ENCODE measurements around the gene NASP. TPM values are rescaled to one million over a fixed set of nuclear protein-coding genes. Genes with fewer than 3 reads are reported as not detected.

Gene NASP
- total and polyA plus RNA-seq, 2 of the 13 experiments (the other 11 are each of a cell fraction or from before 2014, with no cell fraction given), result 132 to 256 TPM

DNA sequence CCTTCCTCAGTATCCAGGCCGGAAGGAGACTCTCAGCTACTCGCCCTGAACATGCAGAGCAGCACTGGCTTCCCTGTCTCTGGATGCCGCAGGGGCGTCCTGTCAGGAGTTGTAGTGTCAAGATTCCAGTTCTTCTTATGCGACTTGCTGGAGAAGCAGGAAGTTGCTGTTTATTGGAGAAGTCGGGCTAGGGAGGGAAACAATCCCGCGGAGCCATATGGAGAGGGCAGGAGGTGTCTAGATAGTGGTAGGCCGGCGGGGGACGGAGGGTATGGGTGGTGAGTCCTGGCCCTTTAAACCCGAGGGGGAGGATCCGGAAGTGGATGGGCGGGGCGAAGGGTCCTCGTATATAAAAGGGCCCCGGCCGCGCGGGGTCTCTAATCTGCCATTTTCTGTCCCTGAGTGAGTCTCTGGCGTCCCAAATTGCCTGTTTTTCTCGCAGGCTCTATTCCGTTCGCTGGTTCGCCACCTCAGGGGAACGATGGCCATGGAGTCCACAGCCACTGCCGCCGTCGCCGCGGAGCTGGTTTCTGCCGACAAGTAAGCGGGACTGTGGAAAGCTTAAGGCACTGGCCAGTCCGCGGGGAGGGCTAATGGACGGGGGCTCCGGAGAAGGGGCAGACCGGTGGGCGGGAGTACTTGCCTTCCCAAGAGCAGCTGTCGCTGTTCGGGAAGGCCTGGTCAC lies at the start of gene NASP (continued):
- TF ChIP-seq MAFF (IDR thresholded peaks at IDR 0.05; ENCODE audit: low read depth, low read length) (no peak), CCAR2 (optimal IDR thresholded peaks at IDR 0.05; ENCODE audit: low read depth, low read length) (no peak), ZNF512B (CRISPR knock-in tag; IDR thresholded peaks at IDR 0.05; ENCODE audit: borderline replicate concordance) (no peak)
- TF ChIP-seq, protein P1, sequence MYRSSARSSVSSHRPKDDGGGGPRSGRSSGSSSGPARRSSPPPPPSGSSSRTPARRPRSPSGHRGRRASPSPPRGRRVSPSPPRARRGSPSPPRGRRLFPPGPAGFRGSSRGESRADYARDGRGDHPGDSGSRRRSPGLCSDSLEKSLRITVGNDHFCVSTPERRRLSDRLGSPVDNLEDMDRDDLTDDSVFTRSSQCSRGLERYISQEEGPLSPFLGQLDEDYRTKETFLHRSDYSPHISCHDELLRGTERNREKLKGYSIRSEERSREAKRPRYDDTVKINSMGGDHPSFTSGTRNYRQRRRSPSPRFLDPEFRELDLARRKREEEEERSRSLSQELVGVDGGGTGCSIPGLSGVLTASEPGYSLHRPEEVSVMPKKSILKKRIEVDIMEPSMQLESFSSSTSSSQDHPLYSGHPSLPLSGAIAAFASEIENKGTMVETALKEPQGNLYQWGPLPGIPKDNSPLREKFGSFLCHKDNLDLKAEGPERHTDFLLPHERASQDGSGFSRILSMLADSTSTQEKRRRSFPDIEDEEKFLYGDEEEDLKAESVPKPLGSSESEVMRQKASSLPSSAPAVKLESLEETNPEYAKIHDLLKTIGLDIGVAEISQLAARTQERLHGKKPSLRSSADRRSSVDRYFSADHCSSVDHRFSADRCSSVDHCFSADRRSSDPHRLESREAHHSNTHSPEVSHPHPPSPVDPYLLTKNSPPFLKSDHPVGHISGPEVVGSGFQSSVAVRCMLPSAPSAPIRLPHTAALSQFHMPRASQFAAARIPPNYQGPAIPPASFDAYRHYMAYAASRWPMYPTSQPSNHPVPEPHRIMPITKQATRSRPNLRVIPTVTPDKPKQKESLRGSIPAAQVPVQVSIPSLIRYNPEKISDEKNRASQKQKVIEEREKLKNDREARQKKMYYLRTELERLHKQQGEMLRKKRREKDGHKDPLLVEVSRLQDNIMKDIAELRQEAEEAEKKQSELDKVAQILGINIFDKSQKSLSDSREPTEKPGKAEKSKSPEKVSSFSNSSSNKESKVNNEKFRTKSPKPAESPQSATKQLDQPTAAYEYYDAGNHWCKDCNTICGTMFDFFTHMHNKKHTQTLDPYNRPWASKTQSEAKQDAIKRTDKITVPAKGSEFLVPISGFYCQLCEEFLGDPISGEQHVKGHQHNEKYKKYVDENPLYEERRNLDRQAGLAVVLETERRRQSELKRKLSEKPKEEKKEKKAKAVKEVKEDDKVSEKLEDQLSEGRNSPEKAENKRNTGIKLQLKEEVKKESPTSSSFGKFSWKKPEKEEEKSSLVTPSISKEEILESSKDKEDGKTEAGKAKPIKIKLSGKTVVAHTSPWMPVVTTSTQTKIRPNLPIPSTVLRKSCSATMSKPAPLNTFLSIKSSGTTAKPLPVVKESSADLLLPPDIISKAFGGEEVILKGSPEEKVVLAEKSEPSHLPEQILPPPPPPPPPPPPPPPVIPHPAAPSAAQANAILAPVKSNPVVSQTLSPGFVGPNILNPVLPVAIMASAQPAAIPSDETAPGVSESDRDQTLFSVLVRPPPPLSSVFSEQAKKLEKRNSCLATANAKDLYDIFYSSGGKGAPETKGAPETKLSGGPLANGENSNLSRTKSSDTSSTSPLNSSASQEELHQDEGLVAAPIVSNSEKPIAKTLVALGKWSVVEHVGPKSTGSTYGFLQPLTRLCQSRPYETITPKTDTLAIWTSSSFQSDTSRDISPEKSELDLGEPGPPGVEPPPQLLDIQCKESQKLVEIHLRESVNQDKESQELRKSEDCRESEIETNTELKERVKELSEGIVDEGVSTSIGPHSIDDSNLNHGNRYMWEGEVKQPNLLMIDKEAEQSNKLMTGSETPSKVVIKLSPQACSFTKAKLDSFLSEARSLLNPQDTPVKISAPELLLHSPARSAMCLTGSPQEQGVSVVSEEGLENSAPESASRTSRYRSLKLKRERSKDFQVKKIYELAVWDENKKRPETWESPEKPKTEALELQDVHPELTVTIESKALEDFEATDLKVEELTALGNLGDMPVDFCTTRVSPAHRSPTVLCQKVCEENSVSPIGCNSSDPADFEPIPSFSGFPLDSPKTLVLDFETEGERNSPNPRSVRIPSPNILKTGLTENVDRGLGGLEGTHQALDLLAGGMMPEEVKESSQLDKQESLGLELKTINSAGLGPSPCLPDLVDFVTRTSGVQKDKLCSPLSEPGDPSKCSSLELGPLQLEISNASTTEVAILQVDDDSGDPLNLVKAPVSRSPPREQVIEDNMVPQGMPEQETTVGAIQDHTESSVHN (CRISPR knock-in tag; IDR thresholded peaks at IDR 0.05), result no peak
- TF ChIP-seq, protein P2, sequence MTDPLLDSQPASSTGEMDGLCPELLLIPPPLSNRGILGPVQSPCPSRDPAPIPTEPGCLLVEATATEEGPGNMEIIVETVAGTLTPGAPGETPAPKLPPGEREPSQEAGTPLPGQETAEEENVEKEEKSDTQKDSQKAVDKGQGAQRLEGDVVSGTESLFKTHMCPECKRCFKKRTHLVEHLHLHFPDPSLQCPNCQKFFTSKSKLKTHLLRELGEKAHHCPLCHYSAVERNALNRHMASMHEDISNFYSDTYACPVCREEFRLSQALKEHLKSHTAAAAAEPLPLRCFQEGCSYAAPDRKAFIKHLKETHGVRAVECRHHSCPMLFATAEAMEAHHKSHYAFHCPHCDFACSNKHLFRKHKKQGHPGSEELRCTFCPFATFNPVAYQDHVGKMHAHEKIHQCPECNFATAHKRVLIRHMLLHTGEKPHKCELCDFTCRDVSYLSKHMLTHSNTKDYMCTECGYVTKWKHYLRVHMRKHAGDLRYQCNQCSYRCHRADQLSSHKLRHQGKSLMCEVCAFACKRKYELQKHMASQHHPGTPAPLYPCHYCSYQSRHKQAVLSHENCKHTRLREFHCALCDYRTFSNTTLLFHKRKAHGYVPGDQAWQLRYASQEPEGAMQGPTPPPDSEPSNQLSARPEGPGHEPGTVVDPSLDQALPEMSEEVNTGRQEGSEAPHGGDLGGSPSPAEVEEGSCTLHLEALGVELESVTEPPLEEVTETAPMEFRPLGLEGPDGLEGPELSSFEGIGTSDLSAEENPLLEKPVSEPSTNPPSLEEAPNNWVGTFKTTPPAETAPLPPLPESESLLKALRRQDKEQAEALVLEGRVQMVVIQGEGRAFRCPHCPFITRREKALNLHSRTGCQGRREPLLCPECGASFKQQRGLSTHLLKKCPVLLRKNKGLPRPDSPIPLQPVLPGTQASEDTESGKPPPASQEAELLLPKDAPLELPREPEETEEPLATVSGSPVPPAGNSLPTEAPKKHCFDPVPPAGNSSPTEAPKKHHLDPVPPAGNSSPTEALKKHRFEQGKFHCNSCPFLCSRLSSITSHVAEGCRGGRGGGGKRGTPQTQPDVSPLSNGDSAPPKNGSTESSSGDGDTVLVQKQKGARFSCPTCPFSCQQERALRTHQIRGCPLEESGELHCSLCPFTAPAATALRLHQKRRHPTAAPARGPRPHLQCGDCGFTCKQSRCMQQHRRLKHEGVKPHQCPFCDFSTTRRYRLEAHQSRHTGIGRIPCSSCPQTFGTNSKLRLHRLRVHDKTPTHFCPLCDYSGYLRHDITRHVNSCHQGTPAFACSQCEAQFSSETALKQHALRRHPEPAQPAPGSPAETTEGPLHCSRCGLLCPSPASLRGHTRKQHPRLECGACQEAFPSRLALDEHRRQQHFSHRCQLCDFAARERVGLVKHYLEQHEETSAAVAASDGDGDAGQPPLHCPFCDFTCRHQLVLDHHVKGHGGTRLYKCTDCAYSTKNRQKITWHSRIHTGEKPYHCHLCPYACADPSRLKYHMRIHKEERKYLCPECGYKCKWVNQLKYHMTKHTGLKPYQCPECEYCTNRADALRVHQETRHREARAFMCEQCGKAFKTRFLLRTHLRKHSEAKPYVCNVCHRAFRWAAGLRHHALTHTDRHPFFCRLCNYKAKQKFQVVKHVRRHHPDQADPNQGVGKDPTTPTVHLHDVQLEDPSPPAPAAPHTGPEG (CRISPR knock-in tag; IDR thresholded peaks at IDR 0.05), result peak; percentile 25; the same call in 1 of the 2 replicates
- TF ChIP-seq, protein P3, sequence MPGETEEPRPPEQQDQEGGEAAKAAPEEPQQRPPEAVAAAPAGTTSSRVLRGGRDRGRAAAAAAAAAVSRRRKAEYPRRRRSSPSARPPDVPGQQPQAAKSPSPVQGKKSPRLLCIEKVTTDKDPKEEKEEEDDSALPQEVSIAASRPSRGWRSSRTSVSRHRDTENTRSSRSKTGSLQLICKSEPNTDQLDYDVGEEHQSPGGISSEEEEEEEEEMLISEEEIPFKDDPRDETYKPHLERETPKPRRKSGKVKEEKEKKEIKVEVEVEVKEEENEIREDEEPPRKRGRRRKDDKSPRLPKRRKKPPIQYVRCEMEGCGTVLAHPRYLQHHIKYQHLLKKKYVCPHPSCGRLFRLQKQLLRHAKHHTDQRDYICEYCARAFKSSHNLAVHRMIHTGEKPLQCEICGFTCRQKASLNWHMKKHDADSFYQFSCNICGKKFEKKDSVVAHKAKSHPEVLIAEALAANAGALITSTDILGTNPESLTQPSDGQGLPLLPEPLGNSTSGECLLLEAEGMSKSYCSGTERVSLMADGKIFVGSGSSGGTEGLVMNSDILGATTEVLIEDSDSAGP (CRISPR knock-in tag; IDR thresholded peaks at IDR 0.05; ENCODE audit: borderline replicate concordance), result peak; percentile 100
- TF ChIP-seq, protein P4, sequence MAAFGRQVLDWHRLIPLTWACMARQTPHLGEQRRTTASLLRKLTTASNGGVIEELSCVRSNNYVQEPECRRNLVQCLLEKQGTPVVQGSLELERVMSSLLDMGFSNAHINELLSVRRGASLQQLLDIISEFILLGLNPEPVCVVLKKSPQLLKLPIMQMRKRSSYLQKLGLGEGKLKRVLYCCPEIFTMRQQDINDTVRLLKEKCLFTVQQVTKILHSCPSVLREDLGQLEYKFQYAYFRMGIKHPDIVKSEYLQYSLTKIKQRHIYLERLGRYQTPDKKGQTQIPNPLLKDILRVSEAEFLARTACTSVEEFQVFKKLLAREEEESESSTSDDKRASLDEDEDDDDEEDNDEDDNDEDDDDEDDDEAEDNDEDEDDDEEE (CRISPR knock-in tag; IDR thresholded peaks at IDR 0.05), result peak; percentile 77; the same call in 1 of the 2 replicates

Measured in HepG2 (cell line).